Vagina (tissue), 2 donors: ENCODE measurements around the gene ALAD.

Experiments
- CTCF ChIP-seq, 3 experiments: fragments of 450-650 bp in 2 of 3; fragments of 200-600 bp in 1 of 3; sonication (generic) in 1 of 3; IDR thresholded peaks; one replicate each; pipeline ENCODE4 v1.5.1; 2017 to 2019; ENCODE audit warnings: antibody characterized with exemption in 3 of 3, mild to moderate bottlenecking in 2 of 3, moderate library complexity in 2 of 3
- POLR2A ChIP-seq, 2 donors: fragments of 450-650 bp; IDR thresholded peaks; one replicate each; pipeline ENCODE4 v1.6.1; 2017; ENCODE audit warnings: antibody characterized with exemption in 2 of 2, mild to moderate bottlenecking in 2 of 2, moderate library complexity in 2 of 2
- POLR2AphosphoS5 ChIP-seq, 2 donors: sonication (generic); formaldehyde crosslinking; IDR thresholded peaks; one replicate each; pipeline ENCODE4 v1.9.0; 2017; ENCODE audit warnings: antibody characterized with exemption in 2 of 2, mild to moderate bottlenecking in 2 of 2, low read depth in 1 of 2; ENCODE audit not compliant: insufficient read depth in 1 of 2

- no peak for TF ChIP-seq CTCF (IDR thresholded peaks at IDR 0.05)
- TF ChIP-seq POLR2A (IDR thresholded peaks at IDR 0.05): no peak
- TF ChIP-seq POLR2AphosphoS5 (IDR thresholded peaks at IDR 0.05; ENCODE audit: insufficient read depth in 1 of 2, low read depth in 1 of 2): no peak
Measured at GRCh38 chr9:113436728-113437515, 35.8 kb upstream of the ALAD start.
